GM10847 (cell line): Measurements from ENCODE around the gene SAMD4A.
A peak's percentile ranks its signal among the peaks of the same experiment; 100 is the strongest.

Experiments
- POLR2A ChIP-seq: IDR thresholded peaks from 2 replicates; pipeline ENCODE4 v1.6.1; 2011; ENCODE audit not compliant: insufficient read length; ENCODE audit errors: extremely low read depth

SAMD4A gene

GRCh38 chr14:54555651-54556050, 11.3 kb upstream of the SAMD4A start:
- TF ChIP-seq POLR2A: no peak

DNA sequence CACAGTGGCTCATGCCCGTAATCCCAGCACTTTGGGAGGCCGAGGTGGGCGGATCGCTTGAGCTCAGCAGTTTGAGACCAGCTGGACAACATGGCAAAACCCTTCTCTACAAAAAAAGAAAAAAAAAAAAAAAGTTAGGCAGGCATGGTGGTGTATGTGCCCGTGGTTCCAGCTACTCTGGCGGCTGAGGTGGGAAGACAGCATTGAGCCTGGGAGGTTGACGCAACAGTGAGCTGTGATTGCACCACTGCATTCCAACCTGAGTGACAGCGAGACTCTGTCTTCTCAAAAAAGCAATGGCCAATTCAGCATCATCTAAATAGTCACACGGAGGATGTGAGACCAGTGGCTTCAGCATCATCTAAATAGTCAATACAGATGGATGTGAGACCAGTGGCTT, 10.4 kb upstream of the SAMD4A start:
- TF ChIP-seq POLR2A: no peak

GRCh38 chr14:54562334-54562733, 4.6 kb upstream of the SAMD4A start:
- no peak for TF ChIP-seq POLR2A

DNA sequence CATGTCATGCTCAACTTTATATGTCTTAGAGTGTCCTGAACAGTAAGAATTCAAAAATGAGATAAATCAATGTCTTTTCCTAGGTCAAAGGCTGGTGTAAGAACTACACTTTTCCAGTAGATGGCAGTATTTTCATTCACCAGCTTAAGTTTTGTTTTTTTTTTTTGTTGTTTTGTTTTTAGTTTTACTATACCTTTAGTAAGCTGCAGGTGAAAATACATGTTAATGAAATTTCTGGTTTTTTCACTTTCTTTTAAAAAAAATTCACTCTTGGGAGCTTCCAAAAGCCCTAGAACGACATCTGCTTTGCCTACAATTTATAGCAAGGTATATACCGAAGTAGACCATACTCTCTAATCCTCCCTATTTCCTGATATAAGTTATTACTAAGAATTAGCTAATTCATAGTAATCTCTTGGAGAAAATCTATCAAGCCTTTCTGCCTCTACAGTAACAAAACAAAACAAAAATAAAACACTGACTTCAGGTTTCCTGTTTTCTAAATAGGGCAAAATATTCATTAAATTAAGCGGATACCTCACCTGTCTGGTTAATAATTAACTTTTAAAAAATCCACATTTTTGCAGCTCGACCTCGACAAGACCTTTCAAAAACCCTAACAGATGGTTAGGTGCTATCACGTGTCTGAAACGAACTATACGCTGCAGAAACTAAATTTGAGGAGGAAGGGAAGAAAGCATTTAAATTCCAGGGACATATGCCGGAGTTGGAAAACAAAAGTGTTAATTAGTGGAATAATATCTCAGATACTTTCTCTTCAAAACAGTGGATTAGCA, 2.7 kb upstream of the SAMD4A start:
- no peak for TF ChIP-seq POLR2A

GRCh38 chr14:54564868-54565784, 1.8 kb upstream of the SAMD4A start:
- TF ChIP-seq POLR2A: peak; percentile 34

DNA sequence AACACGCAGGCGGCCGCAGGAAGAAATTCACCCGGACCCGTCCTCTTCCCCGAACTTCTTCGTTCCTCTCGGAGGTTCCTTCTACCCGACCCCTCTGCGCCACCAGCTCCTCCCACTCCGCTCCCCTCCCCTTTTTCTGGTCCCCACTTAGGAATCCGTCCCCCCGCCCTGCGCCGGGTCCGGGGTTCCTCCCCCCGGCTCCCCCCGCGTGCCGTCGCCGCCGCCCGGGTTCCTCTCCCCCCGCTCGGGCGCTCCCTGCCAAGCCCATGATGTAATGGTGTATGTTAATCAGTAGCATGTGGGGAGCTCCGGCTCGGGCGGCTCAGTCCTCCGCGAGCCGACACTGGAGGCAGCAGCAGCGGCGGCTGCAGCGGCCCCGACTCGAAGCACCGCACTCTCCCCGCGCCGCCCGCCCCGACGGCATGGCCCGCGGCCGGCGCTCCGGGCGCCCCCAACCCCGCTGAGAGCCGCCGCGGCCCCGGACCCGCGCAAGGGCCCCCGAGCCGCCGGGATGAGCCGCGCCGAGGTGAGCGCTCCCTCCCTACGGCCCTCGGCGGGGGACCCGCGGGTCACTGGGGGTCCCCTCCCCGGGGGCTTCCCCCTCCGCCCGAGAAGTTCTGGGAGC, 1.0 kb upstream of the SAMD4A start:
- peak; percentile 55 for TF ChIP-seq POLR2A

GRCh38 chr14:54567224-54567638, 303 bp downstream of the SAMD4A start:
- TF ChIP-seq POLR2A: peak; percentile 17

DNA sequence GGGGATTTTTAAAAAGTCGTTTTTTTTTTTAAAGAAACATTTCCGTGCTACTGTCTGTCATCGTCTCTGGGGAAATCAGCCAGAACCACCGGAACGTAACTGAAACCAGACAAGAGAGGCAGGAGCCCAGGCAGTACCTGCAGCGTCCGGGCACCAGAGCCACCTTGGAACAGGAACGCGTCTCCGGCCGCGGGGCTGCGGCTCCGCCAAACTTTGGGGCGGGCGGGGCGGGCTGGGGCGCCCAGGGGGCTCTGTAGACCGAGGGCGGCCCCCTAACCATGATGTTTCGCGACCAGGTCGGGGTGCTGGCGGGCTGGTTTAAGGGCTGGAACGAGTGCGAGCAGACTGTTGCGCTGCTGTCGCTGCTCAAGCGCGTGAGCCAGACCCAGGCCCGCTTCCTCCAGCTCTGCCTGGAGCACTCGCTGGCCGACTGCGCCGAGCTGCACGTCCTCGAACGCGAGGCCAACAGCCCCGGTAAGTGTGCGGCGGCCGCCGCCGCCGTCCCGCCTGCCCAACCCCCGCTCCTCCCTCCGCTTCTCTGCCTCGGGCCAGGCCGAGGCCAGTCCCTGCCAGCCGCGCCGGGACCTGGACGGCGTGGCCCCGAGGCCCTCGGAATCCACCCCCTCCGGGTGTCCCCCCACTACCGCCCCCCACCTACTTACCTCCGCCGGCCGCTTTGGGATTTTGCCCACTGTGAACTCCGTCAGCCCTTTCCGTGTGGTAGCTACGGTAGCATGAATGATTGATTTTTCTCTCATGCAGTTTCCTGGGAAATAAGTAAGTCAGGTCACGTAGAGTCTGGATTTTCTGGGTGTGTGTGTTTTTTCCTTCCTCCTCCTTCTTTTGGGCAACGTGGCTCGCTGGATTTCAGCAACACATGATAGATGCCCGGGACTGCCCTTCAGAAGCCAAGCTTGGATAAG, 972 bp downstream of the SAMD4A start:
- TF ChIP-seq POLR2A: no peak

GRCh38 chr14:54568821-54569595, 2.1 kb downstream of the SAMD4A start:
- TF ChIP-seq POLR2A: no peak

DNA sequence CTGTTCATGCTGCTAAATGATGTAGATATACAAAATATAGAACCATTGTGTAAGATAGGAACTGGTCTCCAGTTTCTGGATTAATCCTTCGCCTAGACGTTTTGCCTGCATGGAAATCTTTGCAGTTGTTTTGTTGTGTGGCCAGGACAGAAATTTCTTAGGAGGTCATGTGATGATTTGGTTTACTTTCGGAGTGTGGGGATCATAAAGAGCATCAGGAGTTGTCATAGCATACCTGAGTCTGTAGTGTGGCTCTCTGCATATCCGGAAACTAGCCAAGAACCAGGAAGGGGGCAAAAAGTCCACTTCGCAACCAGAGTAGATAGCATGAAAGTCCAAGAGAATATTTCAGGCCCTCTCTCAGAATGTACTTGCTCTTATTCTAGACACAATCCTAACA, 3.1 kb downstream of the SAMD4A start:
- no peak for TF ChIP-seq POLR2A

GRCh38 chr14:54570631-54571415, 3.9 kb downstream of the SAMD4A start:
- TF ChIP-seq POLR2A: no peak

GRCh38 chr14:54572316-54572715, 5.4 kb downstream of the SAMD4A start:
- no peak for TF ChIP-seq POLR2A

DNA sequence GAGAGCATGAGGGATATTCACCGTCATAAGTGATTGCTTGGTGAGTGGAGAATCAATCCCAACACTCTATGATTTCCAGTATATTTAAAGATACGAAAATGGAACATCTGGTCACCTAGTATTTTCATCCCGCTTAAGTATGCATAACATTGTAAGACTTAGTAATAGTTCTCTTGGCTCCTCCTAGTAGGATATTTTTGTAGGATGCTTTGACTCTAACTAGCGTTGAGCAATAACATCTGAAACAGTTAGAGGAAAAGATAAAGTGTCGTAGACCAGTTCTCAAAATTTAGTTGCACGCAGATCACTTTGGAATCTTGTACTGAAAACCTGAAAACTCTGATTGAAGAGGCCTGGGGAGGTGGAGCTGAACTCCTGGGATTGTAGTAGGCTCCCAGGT, 7.6 kb downstream of the SAMD4A start:
- TF ChIP-seq POLR2A: no peak
